Neural crest cell (in vitro differentiated cells): ENCODE data around the gene OR2H1. TPM values are rescaled to one million over a fixed set of nuclear protein-coding genes. Genes with fewer than 3 reads are reported as not detected.

Experiments used
- DNase-seq: peaks from one replicate; pipeline ENCODE4 v3.0.0; 2021; ENCODE audit warnings: low read depth, mixed read lengths, low spot score
- H3K27ac Mint-ChIP-seq: one replicate; pipeline ENCODE4 v1.8.0; 2021; ENCODE audit warnings: mild to moderate bottlenecking, mixed read lengths; ENCODE audit not compliant: unreplicated experiment
- H3K27me3 Mint-ChIP-seq: 2 replicates; pipeline ENCODE4 v1.8.0; 2021; ENCODE audit warnings: low read depth, mild to moderate bottlenecking, mixed read lengths
- H3K36me3 Mint-ChIP-seq: 2 replicates; pipeline ENCODE4 v1.8.0; 2021; ENCODE audit warnings: low read depth, mild to moderate bottlenecking, mixed read lengths
- H3K4me1 Mint-ChIP-seq: 2 replicates; pipeline ENCODE4 v1.8.0; 2021; ENCODE audit warnings: mixed read lengths
- H3K4me3 Mint-ChIP-seq: one replicate; pipeline ENCODE4 v1.8.0; 2021; ENCODE audit warnings: mild to moderate bottlenecking, mixed read lengths
- H3K9me3 Mint-ChIP-seq: 2 replicates; pipeline ENCODE4 v1.8.0; 2021; ENCODE audit warnings: mixed read lengths
- CTCF ChIP-seq: fragments of 200-600 bp; sonication (generic); conservative IDR thresholded peaks from 2 replicates; pipeline ENCODE4 v1.5.0; 2021; ENCODE audit warnings: antibody characterized with exemption, mild to moderate bottlenecking
- total RNA-seq: library from RNA; stranded (reverse); gene quantifications from 2 replicates; pipeline ENCODE4 v1.2.1, GENCODE V29; 2021

Gene OR2H1
- total RNA-seq, 1 donor from 2014 or later = not detected

DNA sequence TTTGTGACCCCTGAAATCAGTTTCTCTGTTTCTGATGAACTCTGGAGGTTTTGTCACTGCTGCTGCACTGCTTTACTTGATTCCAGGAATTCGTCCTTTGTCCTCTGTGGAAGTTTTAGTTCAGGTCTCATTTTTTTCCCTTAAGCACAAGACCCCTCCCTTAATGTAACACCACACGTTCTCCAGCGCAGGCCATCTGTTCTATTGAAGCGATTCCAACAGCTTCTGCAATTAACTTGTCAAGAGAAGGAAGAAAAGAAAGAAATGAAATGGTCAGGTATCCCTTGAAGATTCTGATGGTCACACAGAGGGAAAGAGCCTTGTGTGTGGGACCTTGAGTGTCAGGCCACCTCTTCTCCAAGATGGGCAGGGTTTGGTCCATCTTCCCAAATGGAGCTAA, 38.6 kb downstream of the OR2H1 start:
- no peaks in the 10 kb centered on the region for H3K36me3 Mint-ChIP-seq
- DNase-seq = no peak
- peaks cover 3% of the 10 kb centered on the region for H3K9me3 Mint-ChIP-seq
- H3K27ac Mint-ChIP-seq = no peak overlapping the region
- no peak overlapping the region for H3K4me3 Mint-ChIP-seq
- H3K27me3 Mint-ChIP-seq = peaks cover 7% of the 10 kb centered on the region
- no peak for TF ChIP-seq CTCF
- no peaks in the 10 kb centered on the region for H3K4me1 Mint-ChIP-seq

DNA sequence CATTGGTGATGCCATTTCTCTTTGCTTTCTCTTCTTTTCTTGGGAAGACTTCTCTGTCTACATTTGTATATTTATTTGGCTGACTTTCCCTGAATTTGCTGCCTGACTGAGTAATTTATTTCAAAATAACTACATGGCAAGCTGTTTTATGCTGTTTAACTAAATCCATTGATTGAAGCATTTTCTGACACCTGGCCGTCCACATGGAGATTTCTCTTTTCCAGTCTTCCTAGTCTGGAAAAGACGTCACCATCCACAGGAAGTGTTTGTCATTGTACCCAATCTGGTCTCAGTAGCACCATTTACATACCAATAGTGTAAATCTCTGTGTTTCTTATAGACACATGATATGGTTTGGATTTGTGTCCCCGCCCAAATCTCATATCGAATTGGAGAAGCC, 40.0 kb downstream of the OR2H1 start:
- DNase-seq = no peak
- no peak for TF ChIP-seq CTCF
- peaks cover 7% of the 10 kb centered on the region for H3K27me3 Mint-ChIP-seq

DNA sequence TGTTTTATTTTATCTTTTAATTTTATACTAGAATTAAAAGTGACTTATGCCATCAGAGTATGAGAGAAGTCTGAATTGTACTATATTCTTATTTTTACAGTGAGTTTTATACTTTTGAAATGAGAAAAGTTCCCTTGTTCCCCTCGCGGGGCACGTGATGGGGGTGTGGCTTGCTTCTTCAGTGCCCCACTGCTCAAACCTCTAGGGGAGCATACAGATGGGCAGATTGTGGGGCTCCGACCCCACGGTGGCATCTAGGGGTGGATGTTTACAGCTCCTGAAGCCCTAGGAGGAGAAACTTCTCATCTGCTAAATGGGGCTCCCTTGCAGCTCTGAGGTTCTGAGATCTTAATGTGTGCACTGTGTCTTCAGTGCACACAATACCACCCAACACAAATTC, 42.7 kb downstream of the OR2H1 start:
- H3K36me3 Mint-ChIP-seq = no peaks in the 10 kb centered on the region
- DNase-seq = no peak

More for the DNA sequence above, 40.0 kb downstream of the OR2H1 start:
- Mint-ChIP-seq H3K4me1 (no peaks in the 10 kb centered on the region), H3K9me3 (peaks cover 3% of the 10 kb centered on the region), H3K36me3 (no peaks in the 10 kb centered on the region), H3K27ac (no peak overlapping the region), H3K4me3 (no peak overlapping the region)

DNA sequence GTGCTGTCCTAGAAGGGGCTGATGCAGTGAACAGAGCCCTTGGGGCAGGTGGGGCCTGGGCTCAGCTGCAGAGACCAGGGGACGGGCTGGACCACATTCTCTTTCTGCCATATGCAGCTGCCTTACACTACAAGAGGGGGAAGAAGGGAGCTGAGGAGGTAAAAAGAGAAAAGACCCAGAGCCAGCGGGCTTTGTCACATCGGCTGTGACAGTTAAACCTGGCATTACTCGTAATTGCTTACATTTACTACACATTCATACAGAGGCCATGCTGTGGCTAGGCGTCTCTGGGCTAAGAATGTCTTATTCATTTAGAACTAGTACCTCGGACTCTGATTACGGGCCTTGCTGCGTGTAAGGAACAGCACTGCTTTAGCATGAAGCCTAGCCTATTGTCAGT, 43.6 kb downstream of the OR2H1 start:
- H3K36me3 Mint-ChIP-seq = no peaks in the 10 kb centered on the region
- no peak for DNase-seq
- H3K4me1 Mint-ChIP-seq = no peaks in the 10 kb centered on the region
- H3K9me3 Mint-ChIP-seq = peaks cover 3% of the 10 kb centered on the region
- H3K27ac Mint-ChIP-seq = no peak overlapping the region
- no peak overlapping the region for H3K4me3 Mint-ChIP-seq
- TF ChIP-seq CTCF = no peak
- peaks cover 3% of the 10 kb centered on the region for H3K27me3 Mint-ChIP-seq

More for the DNA sequence above, 42.7 kb downstream of the OR2H1 start:
- Mint-ChIP-seq H3K9me3 (peaks cover 3% of the 10 kb centered on the region), H3K27ac (no peak overlapping the region), H3K27me3 (peaks cover 6% of the 10 kb centered on the region), H3K4me3 (no peak overlapping the region), H3K4me1 (no peaks in the 10 kb centered on the region)
- no peak for TF ChIP-seq CTCF

- DNase-seq = no peak
- peaks cover 3% of the 10 kb centered on the region for H3K9me3 Mint-ChIP-seq
- no peaks in the 10 kb centered on the region for H3K4me1 Mint-ChIP-seq
- H3K27me3 Mint-ChIP-seq = peaks cover 3% of the 10 kb centered on the region
- no peak overlapping the region for H3K4me3 Mint-ChIP-seq
- H3K36me3 Mint-ChIP-seq = no peaks in the 10 kb centered on the region
- no peak for TF ChIP-seq CTCF
- no peak overlapping the region for H3K27ac Mint-ChIP-seq
These were observed 44.2 kb downstream of the OR2H1 start for GRCh38 chr6:29501106-29501505.

GRCh38 chr6:29502181-29502580, 45.2 kb downstream of the OR2H1 start:
- H3K4me1 Mint-ChIP-seq = no peaks in the 10 kb centered on the region
- no peak for DNase-seq
- no peaks in the 10 kb centered on the region for H3K9me3 Mint-ChIP-seq
- H3K27ac Mint-ChIP-seq = no peak overlapping the region
- H3K27me3 Mint-ChIP-seq = no peaks in the 10 kb centered on the region
- no peaks in the 10 kb centered on the region for H3K36me3 Mint-ChIP-seq
- TF ChIP-seq CTCF = no peak
- H3K4me3 Mint-ChIP-seq = no peak overlapping the region
